Body of pancreas (tissue), 4 donors: Measurements from ENCODE around the gene ALG3. TPM values are rescaled to one million over a fixed set of nuclear protein-coding genes. Genes with fewer than 3 reads are reported as not detected.

ENCODE experiments used
- ATAC-seq: fragments of 150-250 bp; one replicate; pipeline ENCODE4 v1.9.1; 2016
- DNase-seq, 4 donors: peaks; one replicate each; pipeline ENCODE4 v3.0.0-alpha.2; 2019
- H3K27ac ChIP-seq, 4 donors: fragments of 200-600 bp; sonication (generic); 1 replicate in 3 of 4; 2 replicates in 1 of 4; pipeline versions ENCODE4 v1.5.1 to v1.6.1; 2016 to 2019; ENCODE audit warnings: mild to moderate bottlenecking in 1 of 4, mixed read lengths in 1 of 4, moderate library complexity in 1 of 4
- H3K27me3 ChIP-seq, 2 donors: fragments of 200-600 bp; sonication (generic); one replicate each; pipeline ENCODE4 v1.6.0; 2016; ENCODE audit warnings: mild to moderate bottlenecking in 1 of 2
- H3K36me3 ChIP-seq, 2 donors: fragments of 200-600 bp; sonication (generic); replicated peaks in 1 of 2; 2 replicates each; pipeline ENCODE4 v1.5.1; 2016; ENCODE audit warnings: low read depth in 2 of 2; ENCODE audit not compliant: insufficient read depth in 1 of 2
- H3K4me1 ChIP-seq: fragments of 200-600 bp; sonication (generic); one replicate; pipeline ENCODE4 v1.6.0; 2016
- H3K4me3 ChIP-seq, 2 donors: fragments of 200-600 bp; sonication (generic); 1 replicate in 1 of 2; 2 replicates in 1 of 2; pipeline ENCODE4 v1.5.1; 2016 to 2019
- H3K9me3 ChIP-seq, 3 donors: fragments of 200-600 bp; sonication (generic); 1 replicate in 2 of 3; 2 replicates in 1 of 3; pipeline ENCODE4 v1.5.1; 2016
- POLR2A ChIP-seq, 3 donors: fragments of 450-650 bp; IDR thresholded peaks; one replicate each; pipeline ENCODE4 v1.6.1; 2016; ENCODE audit warnings: antibody characterized with exemption in 3 of 3, mild to moderate bottlenecking in 2 of 3
- WGBS, 2 donors: methylation state at CpG; one replicate each; pipeline ENCODE4 v1.1.5; 2017; 5-methylcytosine and 5-hydroxymethylcytosine counted together
- intact Hi-C: fragments of 100-400 bp; cut with DNase I; formaldehyde crosslinking; loops from one replicate; pipeline ENCODE4 v1.15.1; 2023
- total RNA-seq, 2 donors: library from RNA; depleted of rRNA; stranded (reverse); fragments of >200 nt; gene quantifications; one replicate each; pipeline ENCODE4 v1.1.0, GENCODE V29; 2016
- TF ChIP-seq, protein P1 (sequence below), 7 experiments: fragments of 450-650 bp in 4 of 7; fragments of 200-600 bp in 3 of 7; sonication (generic) in 3 of 7; IDR thresholded peaks; one replicate each; pipeline ENCODE4 v1.5.1; 2016 to 2019; ENCODE audit warnings: antibody characterized with exemption in 7 of 7

The ALG3 gene
- total RNA-seq, 2 donors from 2014 or later, result 32.4 to 67.6 TPM

DNA sequence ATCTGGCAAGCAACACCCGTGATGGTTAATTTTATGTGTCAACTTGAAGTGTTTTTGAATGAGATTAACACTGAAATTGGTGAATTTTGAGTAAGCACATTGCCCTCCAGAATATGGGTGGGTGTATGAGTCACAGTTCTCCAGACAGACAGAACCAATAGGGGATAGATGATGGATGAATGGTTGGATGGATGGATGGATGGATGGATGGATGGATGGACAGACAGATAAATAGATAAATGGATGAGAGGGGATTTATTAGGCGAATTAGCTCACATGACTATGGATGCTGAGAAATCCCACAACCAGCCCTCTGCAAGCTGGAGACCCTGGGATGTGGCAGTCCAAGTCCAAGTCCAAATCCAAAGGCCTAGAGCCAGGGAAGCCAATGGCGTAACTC, 24.8 kb downstream of the ALG3 start:
- ATAC-seq, result no peak
- Histone ChIP-seq H3K36me3 (no peaks in the 10 kb centered on the region), H3K4me1 (peaks cover 3% of the 10 kb centered on the region), H3K4me3 (no peak overlapping the region), H3K27ac (no peak overlapping the region), H3K9me3 (no peaks in the 10 kb centered on the region), H3K27me3 (peaks cover 0 to 3% of the 10 kb centered on the region in 2 donors)
- no peak for TF ChIP-seq POLR2A (IDR thresholded peaks at IDR 0.05)
- TF ChIP-seq, protein P1, sequence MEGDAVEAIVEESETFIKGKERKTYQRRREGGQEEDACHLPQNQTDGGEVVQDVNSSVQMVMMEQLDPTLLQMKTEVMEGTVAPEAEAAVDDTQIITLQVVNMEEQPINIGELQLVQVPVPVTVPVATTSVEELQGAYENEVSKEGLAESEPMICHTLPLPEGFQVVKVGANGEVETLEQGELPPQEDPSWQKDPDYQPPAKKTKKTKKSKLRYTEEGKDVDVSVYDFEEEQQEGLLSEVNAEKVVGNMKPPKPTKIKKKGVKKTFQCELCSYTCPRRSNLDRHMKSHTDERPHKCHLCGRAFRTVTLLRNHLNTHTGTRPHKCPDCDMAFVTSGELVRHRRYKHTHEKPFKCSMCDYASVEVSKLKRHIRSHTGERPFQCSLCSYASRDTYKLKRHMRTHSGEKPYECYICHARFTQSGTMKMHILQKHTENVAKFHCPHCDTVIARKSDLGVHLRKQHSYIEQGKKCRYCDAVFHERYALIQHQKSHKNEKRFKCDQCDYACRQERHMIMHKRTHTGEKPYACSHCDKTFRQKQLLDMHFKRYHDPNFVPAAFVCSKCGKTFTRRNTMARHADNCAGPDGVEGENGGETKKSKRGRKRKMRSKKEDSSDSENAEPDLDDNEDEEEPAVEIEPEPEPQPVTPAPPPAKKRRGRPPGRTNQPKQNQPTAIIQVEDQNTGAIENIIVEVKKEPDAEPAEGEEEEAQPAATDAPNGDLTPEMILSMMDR (IDR thresholded peaks at IDR 0.05), result no peak
- DNase-seq, result no peak
- intact Hi-C loops, result no loop called here
- 69 to 77% methylated on average over 3 of the region's 3 CpGs for WGBS, 2 donors

DNA sequence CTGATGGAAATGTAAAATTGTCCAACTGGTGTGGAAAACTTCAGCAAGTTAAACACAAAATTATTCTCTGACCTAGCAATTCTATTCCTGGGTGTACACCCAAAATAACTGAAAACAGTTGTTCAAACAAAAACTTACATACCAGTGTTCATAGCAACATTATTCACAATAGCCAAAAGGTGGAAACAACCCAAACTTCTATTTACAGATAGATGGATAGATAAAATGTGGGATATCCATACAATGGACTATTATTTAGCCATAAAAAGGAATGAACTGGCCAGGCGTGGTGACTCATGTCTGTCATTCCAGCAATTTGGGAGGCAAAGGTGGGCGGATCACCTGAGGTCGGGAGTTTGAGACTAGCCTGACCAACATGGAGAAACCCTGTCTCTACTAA, 26.2 kb downstream of the ALG3 start:
- H3K27ac ChIP-seq, result no peak overlapping the region
- TF ChIP-seq, protein P1 (IDR thresholded peaks at IDR 0.05), result no peak
- no peak for TF ChIP-seq POLR2A (IDR thresholded peaks at IDR 0.05)
- ATAC-seq, result no peak
- H3K27me3 ChIP-seq, result peaks cover 0 to 3% of the 10 kb centered on the region in 2 donors
- H3K36me3 ChIP-seq, result no peaks in the 10 kb centered on the region
- intact Hi-C loops, result no loop called here
- no peak overlapping the region for H3K4me3 ChIP-seq
- 48 to 55% methylated on average over 3 of the region's 3 CpGs for WGBS, 2 donors
- H3K4me1 ChIP-seq, result no peaks in the 10 kb centered on the region
- no peak for DNase-seq
- H3K9me3 ChIP-seq, result no peaks in the 10 kb centered on the region

DNA sequence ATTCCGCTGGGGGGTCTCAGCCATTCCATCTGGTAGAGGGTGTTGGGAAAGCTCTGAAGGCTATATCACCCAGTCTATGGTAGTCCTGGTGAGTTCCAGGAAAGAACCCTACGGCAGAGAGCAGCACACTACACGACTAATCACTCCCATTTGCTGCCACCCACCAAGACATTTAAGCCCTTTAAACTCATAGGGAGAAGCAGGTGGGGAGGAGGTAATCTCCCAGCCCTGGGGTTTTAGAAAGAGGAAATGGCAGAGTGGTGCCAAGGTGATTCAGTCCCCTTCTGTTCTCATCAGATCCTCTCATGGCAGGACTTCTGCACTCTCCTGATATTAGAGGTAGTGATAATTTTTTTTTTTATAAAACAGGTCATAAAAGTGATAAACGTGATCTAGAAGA, 29.9 kb downstream of the ALG3 start:
- no peak for ATAC-seq

DNA sequence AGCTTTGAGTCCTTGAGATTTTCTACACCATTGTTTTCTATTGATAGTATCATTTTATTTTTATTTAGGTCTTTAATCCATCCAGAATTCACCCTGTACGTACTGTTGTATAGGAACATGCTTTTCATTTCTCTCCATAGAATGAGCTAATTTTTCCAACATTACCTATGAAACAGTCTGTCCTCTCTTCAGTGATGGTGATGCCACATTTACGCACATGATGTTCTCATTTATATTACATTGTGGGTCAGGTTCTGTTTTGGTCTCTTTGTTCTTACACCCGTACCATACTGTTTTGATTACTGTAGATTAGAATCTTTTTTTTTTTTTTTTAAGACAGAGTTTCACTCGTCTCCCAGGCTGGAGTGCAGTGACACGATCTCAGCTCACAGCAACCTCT, 37.0 kb downstream of the ALG3 start:
- Histone ChIP-seq H3K9me3 (no peaks in the 10 kb centered on the region), H3K4me3 (no peak overlapping the region), H3K27ac (no peak overlapping the region), H3K27me3 (no peaks in the 10 kb centered on the region), H3K36me3 (no peaks in the 10 kb centered on the region), H3K4me1 (no peaks in the 10 kb centered on the region)
- WGBS, 2 donors, result 77 to 85% methylated on average over 5 of the region's 5 CpGs
- TF ChIP-seq, protein P1 (IDR thresholded peaks at IDR 0.05), result no peak
- TF ChIP-seq POLR2A (IDR thresholded peaks at IDR 0.05), result no peak
- intact Hi-C loops, result no loop called here
- ATAC-seq, result no peak
- DNase-seq, result no peak

More for the DNA sequence above, 29.9 kb downstream of the ALG3 start:
- no peak overlapping the region for H3K4me3 ChIP-seq
- intact Hi-C loops, result no loop called here
- no peaks in the 10 kb centered on the region for H3K9me3 ChIP-seq
- peaks cover 0 to 3% of the 10 kb centered on the region in 2 donors for H3K27me3 ChIP-seq
- TF ChIP-seq, protein P1 (IDR thresholded peaks at IDR 0.05), result no peak
- TF ChIP-seq POLR2A (IDR thresholded peaks at IDR 0.05), result no peak
- no peak overlapping the region for H3K27ac ChIP-seq
- 58 to 63% methylated on average over 4 of the region's 4 CpGs for WGBS, 2 donors
- no peak for DNase-seq
- no peaks in the 10 kb centered on the region for H3K4me1 ChIP-seq
- H3K36me3 ChIP-seq, result no peaks in the 10 kb centered on the region

DNA sequence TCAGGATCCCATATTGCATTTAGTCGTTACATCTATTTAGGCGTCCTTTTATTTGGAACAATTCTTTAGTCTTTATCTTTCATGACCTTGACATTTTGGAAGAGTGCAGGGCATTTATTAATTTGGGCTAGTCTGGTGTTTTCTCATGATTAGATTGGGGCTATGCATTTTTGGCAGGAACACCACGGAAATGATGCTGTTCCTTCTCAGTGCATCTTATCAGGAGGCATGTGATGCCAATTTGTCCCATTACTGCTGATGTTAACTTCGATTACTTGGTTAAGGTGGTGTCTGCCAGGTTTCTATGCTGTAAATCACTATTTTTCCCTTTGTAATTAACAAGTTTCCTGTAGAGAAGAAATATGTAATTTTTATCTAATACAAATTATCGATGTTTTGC, 37.5 kb downstream of the ALG3 start:
- TF ChIP-seq, protein P1 (IDR thresholded peaks at IDR 0.05), result no peak
- no peak for TF ChIP-seq POLR2A (IDR thresholded peaks at IDR 0.05)
- DNase-seq (no peak), ATAC-seq (no peak)
- Histone ChIP-seq H3K27ac (no peak overlapping the region), H3K36me3 (no peaks in the 10 kb centered on the region), H3K27me3 (no peaks in the 10 kb centered on the region), H3K9me3 (no peaks in the 10 kb centered on the region), H3K4me1 (no peaks in the 10 kb centered on the region), H3K4me3 (no peak overlapping the region)
- intact Hi-C loops, result no loop called here
- WGBS, 2 donors, result 34 to 37% methylated on average over 5 of the region's 5 CpGs
